A673 (cell line): ENCODE results near the gene RAPGEFL1. TPM values are rescaled to one million over a fixed set of nuclear protein-coding genes. Genes with fewer than 3 reads are reported as not detected.
"Not testable (repeated sequence)": the region's sequence is repeated elsewhere in the genome, so short reads cannot be mapped to it uniquely, and the experiment has no call there.

Experiments used
- BruUV-seq: library from RNA; stranded (reverse); fragments of 400-500 nt; replicated peaks from 2 replicates; lab custom pipeline; 2021; lab: Mats Ljungman, UMichigan
- CTCF ChIA-PET: fragments of 300-600 bp; sonication (Branson Sonifier 250); formaldehyde crosslinking; loops from one replicate; lab custom pipeline; 2022; ENCODE audit warnings: antibody characterized with exemption; lab: Charles Lee
- POLR2A ChIA-PET: fragments of 300-600 bp; sonication (Branson Sonifier 250); formaldehyde crosslinking; loops from one replicate; lab custom pipeline; 2022; ENCODE audit warnings: antibody characterized with exemption; ENCODE audit not compliant: low non-redundant PET; lab: Charles Lee
- DNase-seq: peaks from one replicate; pipeline ENCODE4 v3.0.0-alpha.2; 2015; ENCODE audit warnings: low spot score
- H3K27ac ChIP-seq: fragments of 200-600 bp; sonication (generic); 2 replicates; pipeline ENCODE4 v1.5.1; 2016; ENCODE audit warnings: mixed run types, low read depth, mild to moderate bottlenecking, mixed read lengths, antibody characterized with exemption, low read length; ENCODE audit not compliant: poor library complexity, severe bottlenecking
- H3K27me3 ChIP-seq: fragments of 200-600 bp; sonication (generic); replicated peaks from 2 replicates; pipeline ENCODE4 v1.6.1; 2017; ENCODE audit warnings: mixed run types, low read depth, mild to moderate bottlenecking, mixed read lengths, antibody characterized with exemption, low read length; ENCODE audit not compliant: insufficient read depth, poor library complexity
- H3K36me3 ChIP-seq: fragments of 200-600 bp; sonication (generic); 2 replicates; pipeline ENCODE4 v1.6.1; 2016; ENCODE audit warnings: mixed run types, mild to moderate bottlenecking, mixed read lengths, antibody characterized with exemption, low read length; ENCODE audit not compliant: insufficient read depth, poor library complexity, severe bottlenecking
- H3K4me1 ChIP-seq: fragments of 200-600 bp; sonication (generic); 2 replicates; pipeline ENCODE4 v1.6.1; 2017; ENCODE audit warnings: mixed run types, mild to moderate bottlenecking, mixed read lengths, antibody characterized with exemption, low read length; ENCODE audit not compliant: insufficient read depth, poor library complexity, severe bottlenecking
- H3K4me3 ChIP-seq: fragments of 200-600 bp; sonication (generic); 2 replicates; pipeline ENCODE4 v1.5.1; 2016; ENCODE audit warnings: low read depth, mixed run types, mild to moderate bottlenecking, mixed read lengths, low read length; ENCODE audit not compliant: poor library complexity, severe bottlenecking
- H3K9me3 ChIP-seq: fragments of 200-600 bp; sonication (generic); 2 replicates; pipeline ENCODE4 v1.6.1; 2016; ENCODE audit warnings: mixed run types, low read depth, mild to moderate bottlenecking, mixed read lengths, antibody characterized with exemption, low read length; ENCODE audit not compliant: poor library complexity, severe bottlenecking
- CTCF ChIP-seq: fragments of 300-800, 200-600 bp; sonication (generic); conservative IDR thresholded peaks from 2 replicates; pipeline ENCODE4 v1.5.1; 2017; ENCODE audit warnings: low read depth, mild to moderate bottlenecking, antibody characterized with exemption, low read length, moderate library complexity, mixed read lengths
- EZH2 ChIP-seq: fragments of 200-600 bp; sonication (generic); IDR thresholded peaks from 2 replicates; pipeline ENCODE4 v1.6.1; 2017; ENCODE audit warnings: borderline replicate concordance, low read depth, mild to moderate bottlenecking, mixed read lengths, antibody characterized with exemption, low read length; ENCODE audit not compliant: poor library complexity, severe bottlenecking
- intact Hi-C: fragments of 100-400 bp; cut with micrococcal nuclease; formaldehyde crosslinking; loops from one replicate; pipeline ENCODE4 v1.10.0; 2022; ENCODE audit not compliant: unreplicated experiment
- total RNA-seq: library from RNA; stranded (reverse); gene quantifications from 2 replicates; pipeline ENCODE4 v1.2.3, GENCODE V29; 2021

Gene RAPGEFL1
- total RNA-seq, 1 experiment from 2014 or later = 11.9 TPM

DNA sequence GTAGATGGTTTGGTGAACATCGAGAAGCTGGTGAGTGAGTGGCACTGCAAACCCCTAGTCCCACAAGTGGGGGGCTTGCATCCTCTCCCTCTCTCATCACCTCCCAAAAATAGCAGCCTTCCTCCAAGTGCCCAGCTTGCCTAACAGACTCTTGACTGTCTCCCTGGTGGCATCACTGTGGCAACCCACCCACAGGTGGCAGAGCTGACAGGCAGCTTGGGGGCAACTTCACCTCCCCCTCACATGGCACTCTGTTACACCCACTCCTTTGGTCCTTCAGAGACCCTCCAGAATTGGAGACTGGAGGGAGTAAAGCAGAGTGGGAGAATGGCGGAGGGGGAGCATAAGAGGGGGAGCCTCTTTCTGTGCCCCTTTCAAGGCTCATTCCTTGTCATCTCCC, 15.7 kb downstream of the RAPGEFL1 start:
- no peak for DNase-seq
- POLR2A ChIA-PET = interaction anchor here (0.5 kb wide), 1 partner anchor 14 kb away, joined by 5 read pairs; no protein-coding TSS in a partner anchor
- CTCF ChIA-PET = no interaction called here
- no peaks in the 10 kb centered on the region for H3K36me3 ChIP-seq
- TF ChIP-seq CTCF = no peak
- no peaks in the 10 kb centered on the region for H3K9me3 ChIP-seq
- intact Hi-C loops = no loop called here
- H3K27me3 ChIP-seq = no peaks in the 10 kb centered on the region
- no peak overlapping the region for H3K27ac ChIP-seq
- no peak overlapping the region for H3K4me3 ChIP-seq
- BruUV-seq = no TSS peak
- no peaks in the 10 kb centered on the region for H3K4me1 ChIP-seq

DNA sequence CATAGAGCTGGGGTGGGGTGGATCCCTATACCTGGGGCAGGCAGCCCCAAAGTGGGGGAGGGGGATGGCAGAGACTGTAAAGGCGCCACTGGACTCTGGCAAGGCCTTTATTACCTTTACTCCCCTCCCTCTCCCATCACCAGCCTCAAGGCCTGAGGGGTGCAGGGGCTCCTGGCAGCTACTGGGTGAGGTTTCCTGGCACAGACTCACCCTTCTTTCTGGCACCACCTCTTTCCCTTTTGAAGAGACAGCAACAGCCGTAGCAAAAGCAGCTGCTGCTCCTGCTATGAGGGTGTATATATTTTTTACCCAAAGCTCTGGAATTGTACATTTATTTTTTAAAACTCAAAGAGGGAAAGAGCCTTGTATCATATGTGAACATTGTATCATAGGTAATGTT, 17.6 kb downstream of the RAPGEFL1 start:
- Histone ChIP-seq H3K36me3 (no peaks in the 10 kb centered on the region), H3K4me1 (no peaks in the 10 kb centered on the region), H3K27me3 (no peaks in the 10 kb centered on the region), H3K27ac (no peak overlapping the region), H3K9me3 (no peaks in the 10 kb centered on the region), H3K4me3 (no peak overlapping the region)
- DNase-seq = no peak
- CTCF ChIA-PET = no interaction called here
- POLR2A ChIA-PET = no interaction called here
- BruUV-seq = no TSS peak
- no peak for TF ChIP-seq CTCF
- no peak for TF ChIP-seq EZH2
- intact Hi-C loops = no loop called here

- no TSS peak for BruUV-seq
- Histone ChIP-seq H3K9me3 (no peaks in the 10 kb centered on the region), H3K4me1 (no peaks in the 10 kb centered on the region), H3K4me3 (no peak overlapping the region), H3K27ac (no peak overlapping the region), H3K36me3 (no peaks in the 10 kb centered on the region), H3K27me3 (no peaks in the 10 kb centered on the region)
- CTCF ChIA-PET = no interaction called here
- TF ChIP-seq EZH2 = no peak
- no peak for TF ChIP-seq CTCF
- DNase-seq = no peak
- intact Hi-C loops = no loop called here
- POLR2A ChIA-PET = no interaction called here
Measured at GRCh38 chr17:40197550-40197949, 20.3 kb downstream of the RAPGEFL1 start.

DNA sequence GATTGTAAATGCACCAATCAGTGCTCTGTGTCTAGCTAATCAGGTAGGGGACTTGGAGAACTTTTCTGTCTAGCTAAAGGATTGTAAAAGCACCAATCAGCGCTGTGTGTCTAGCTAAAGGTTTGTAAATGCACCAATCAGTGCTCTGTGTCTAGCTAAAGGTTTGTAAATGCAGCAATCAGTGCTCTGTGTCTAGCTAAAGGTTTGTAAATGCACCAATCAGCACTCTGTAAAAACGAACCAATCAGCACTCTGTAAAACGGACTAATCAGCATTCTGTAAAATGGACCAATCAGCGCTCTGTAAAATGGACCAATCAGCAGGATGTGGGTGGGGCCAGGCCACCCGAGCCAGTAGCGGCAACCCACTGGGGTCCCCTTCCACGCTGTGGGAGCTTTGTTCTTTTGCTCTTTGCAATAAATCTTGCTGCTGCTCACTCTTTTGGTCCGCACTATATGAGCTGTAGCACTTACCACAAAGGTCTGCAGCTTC, 20.7 kb downstream of the RAPGEFL1 start:
- CTCF ChIA-PET, BruUV-seq, intact Hi-C loops: not testable (repeated sequence)

More for the DNA sequence above, 20.7 kb downstream of the RAPGEFL1 start:
- H3K36me3 ChIP-seq, DNase-seq, H3K9me3 ChIP-seq, POLR2A ChIA-PET, H3K4me1 ChIP-seq, H3K27me3 ChIP-seq, H3K4me3 ChIP-seq, H3K27ac ChIP-seq: not testable (repeated sequence)
